22Rv1 (cell line): ENCODE measurements around the gene CYP27B1.

Source experiments
- ZFX ChIP-seq: fragments of 450-650 bp; IDR thresholded peaks from 2 replicates; pipeline ENCODE4 v1.6.1; 2017; ENCODE audit warnings: antibody characterized with exemption, borderline replicate concordance
- TF ChIP-seq, protein P1 (sequence below): fragments of 450-650 bp; IDR thresholded peaks from 2 replicates; pipeline ENCODE4 v1.5.1; 2017; ENCODE audit warnings: mild to moderate bottlenecking

DNA sequence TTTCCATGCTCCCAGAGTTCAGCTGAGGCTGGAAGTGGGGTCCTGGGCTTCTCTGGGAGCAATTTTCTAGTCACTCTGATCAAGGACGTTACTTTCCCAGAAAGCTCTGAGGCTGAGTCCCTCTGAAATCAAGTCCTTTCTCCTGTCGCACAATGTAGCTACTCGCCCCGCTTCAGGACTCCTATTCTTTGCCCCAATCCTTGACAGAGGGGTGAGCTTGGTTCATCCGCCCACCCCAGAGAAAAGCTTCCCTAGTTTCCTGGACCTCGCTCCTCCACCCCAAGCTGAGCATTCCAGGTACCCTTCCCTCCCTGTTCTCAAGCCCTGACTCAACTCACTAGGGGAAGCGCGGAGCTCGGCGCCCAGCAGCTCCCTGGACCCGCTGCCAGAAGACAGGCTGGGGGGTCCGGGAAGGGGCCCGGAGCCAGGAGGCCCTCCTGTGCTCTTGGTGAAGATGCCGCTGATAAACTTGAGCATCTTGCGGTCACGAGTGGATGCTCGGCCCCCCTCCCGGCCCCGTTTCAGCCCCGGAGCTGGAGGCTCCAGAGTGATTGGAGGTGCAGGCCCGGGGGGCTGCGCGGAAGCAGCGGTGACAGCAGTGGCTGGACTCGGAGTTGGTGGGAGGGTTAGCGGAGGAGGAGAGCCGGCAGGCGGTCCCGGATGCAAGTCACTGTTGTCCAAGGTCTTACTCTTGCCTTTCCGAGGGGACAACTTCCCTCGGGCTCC is 30.0 kb downstream of the CYP27B1 start:
- TF ChIP-seq, protein P1, sequence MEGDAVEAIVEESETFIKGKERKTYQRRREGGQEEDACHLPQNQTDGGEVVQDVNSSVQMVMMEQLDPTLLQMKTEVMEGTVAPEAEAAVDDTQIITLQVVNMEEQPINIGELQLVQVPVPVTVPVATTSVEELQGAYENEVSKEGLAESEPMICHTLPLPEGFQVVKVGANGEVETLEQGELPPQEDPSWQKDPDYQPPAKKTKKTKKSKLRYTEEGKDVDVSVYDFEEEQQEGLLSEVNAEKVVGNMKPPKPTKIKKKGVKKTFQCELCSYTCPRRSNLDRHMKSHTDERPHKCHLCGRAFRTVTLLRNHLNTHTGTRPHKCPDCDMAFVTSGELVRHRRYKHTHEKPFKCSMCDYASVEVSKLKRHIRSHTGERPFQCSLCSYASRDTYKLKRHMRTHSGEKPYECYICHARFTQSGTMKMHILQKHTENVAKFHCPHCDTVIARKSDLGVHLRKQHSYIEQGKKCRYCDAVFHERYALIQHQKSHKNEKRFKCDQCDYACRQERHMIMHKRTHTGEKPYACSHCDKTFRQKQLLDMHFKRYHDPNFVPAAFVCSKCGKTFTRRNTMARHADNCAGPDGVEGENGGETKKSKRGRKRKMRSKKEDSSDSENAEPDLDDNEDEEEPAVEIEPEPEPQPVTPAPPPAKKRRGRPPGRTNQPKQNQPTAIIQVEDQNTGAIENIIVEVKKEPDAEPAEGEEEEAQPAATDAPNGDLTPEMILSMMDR, result no peak
- no peak for TF ChIP-seq ZFX
